Activated CD4-positive, alpha-beta T cell treated with anti-CD3 and anti-CD28 coated beads, Interleukin-2, amount 10 ng/mL, durations not matched to agents 24 days and 14 days (primary cell): Measurements from ENCODE around the gene WBP2. TPM values are rescaled to one million over a fixed set of nuclear protein-coding genes. Genes with fewer than 3 reads are reported as not detected.
A peak's percentile ranks its signal among the peaks of the same experiment; 100 is the strongest.
"Not testable (repeated sequence)": the region's sequence is repeated elsewhere in the genome, so short reads cannot be mapped to it uniquely, and the experiment has no call there.

Experiments
- DNase-seq: peaks from one replicate; pipeline ENCODE4 v3.0.0; 2022
- H3K27ac Mint-ChIP-seq: one replicate; pipeline ENCODE4 v1.8.0; 2022; ENCODE audit warnings: mild to moderate bottlenecking, mixed read lengths
- H3K27me3 Mint-ChIP-seq: one replicate; pipeline ENCODE4 v1.8.0; 2022; ENCODE audit warnings: mixed read lengths
- H3K36me3 Mint-ChIP-seq: one replicate; pipeline ENCODE4 v1.8.0; 2022; ENCODE audit warnings: low read depth, mild to moderate bottlenecking, mixed read lengths
- H3K4me1 Mint-ChIP-seq: one replicate; pipeline ENCODE4 v1.8.0; 2021; ENCODE audit warnings: mixed read lengths
- H3K4me3 Mint-ChIP-seq: one replicate; pipeline ENCODE4 v1.8.0; 2022; ENCODE audit warnings: mild to moderate bottlenecking, moderate library complexity, mixed read lengths
- H3K9me3 Mint-ChIP-seq: one replicate; pipeline ENCODE4 v1.8.0; 2021; ENCODE audit warnings: mixed read lengths
- intact Hi-C: fragments of 100-400 bp; cut with micrococcal nuclease; formaldehyde crosslinking; loops from one replicate; pipeline ENCODE4 v1.15.1; 2023
- total RNA-seq: library from RNA; stranded (reverse); gene quantifications from 2 replicates; pipeline ENCODE4 v1.2.3, GENCODE V29; 2022

WBP2 gene
- total RNA-seq, 1 donor from 2014 or later, result 70.0 TPM

DNA sequence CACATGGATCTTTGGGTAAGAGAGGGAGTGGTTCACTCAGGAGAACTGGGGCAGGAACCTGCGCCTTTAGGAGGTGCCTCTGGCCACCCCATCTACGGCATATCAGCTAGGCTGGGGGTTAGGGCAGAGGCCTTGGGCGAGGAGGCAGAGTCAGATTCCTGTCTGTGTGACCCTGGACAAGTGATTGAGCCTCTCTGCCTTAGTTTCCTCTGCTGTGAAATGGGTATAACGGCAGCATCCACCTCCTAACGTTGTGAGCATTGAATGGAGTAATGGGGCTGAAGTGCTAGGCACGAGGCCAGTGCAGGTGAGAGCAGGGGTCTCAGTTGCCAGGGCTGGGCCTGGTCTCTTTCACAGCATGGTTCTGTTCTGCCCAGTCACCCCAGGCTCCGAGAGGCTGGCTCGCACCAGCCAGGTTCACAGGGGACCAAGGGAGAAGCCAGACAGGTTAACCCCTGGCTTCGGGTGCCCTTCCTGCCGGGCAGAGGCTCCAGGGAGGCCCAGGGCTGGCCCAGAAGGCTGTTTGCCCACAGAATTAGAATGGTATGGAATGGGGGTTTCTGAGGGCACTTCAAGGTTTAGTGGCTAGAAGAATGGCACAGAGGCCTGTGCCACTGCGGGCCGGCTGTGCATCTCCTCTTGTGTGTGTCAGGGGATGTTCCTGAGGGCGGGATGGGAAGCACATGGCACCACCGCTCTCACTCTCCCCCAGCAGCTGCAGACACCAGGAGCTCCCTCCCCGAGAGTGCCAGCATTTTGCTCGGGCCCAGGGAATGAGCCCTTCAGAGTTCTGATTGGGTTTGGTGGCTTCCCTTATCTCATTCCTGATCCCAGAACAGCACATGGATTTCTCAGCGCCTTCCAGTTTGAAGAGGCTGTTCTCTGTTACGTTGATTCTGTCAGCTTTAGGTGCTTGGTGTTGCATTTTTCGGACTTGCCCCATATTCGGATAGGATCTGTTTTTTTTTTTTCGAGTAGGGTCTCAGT lies 34.7 kb downstream of the WBP2 start:
- intact Hi-C loops, result no loop called here
- H3K4me1 Mint-ChIP-seq, result peaks cover 8% of the 10 kb centered on the region
- no peaks in the 10 kb centered on the region for H3K27me3 Mint-ChIP-seq
- no peak for DNase-seq
- peaks cover 25% of the 10 kb centered on the region for H3K36me3 Mint-ChIP-seq
- H3K4me3 Mint-ChIP-seq, result no peak overlapping the region
- H3K27ac Mint-ChIP-seq, result no peak overlapping the region
- H3K9me3 Mint-ChIP-seq, result no peaks in the 10 kb centered on the region

- H3K9me3 Mint-ChIP-seq, result no peaks in the 10 kb centered on the region
- H3K27ac Mint-ChIP-seq, result no peak overlapping the region
- H3K36me3 Mint-ChIP-seq, result peaks cover 24% of the 10 kb centered on the region
- H3K4me1 Mint-ChIP-seq, result peaks cover 8% of the 10 kb centered on the region
- no peak overlapping the region for H3K4me3 Mint-ChIP-seq
- no peak for DNase-seq
- intact Hi-C loops, result no loop called here
- H3K27me3 Mint-ChIP-seq, result no peaks in the 10 kb centered on the region
These were observed 35.5 kb downstream of the WBP2 start for GRCh38 chr17:75819678-75820077.

GRCh38 chr17:75819116-75819515 lies 36.0 kb downstream of the WBP2 start:
- no peaks in the 10 kb centered on the region for H3K27me3 Mint-ChIP-seq
- H3K4me1 Mint-ChIP-seq, result peaks cover 8% of the 10 kb centered on the region
- no peak overlapping the region for H3K4me3 Mint-ChIP-seq
- DNase-seq, result peak; percentile 55
- no peaks in the 10 kb centered on the region for H3K9me3 Mint-ChIP-seq
- intact Hi-C loops, result no loop called here
- H3K36me3 Mint-ChIP-seq, result peaks cover 27% of the 10 kb centered on the region
- H3K27ac Mint-ChIP-seq, result no peak overlapping the region

- no peak for DNase-seq
- Mint-ChIP-seq H3K36me3 (peaks cover 27% of the 10 kb centered on the region), H3K4me1 (peaks cover 8% of the 10 kb centered on the region), H3K9me3 (no peaks in the 10 kb centered on the region), H3K27me3 (no peaks in the 10 kb centered on the region), H3K4me3 (no peak overlapping the region), H3K27ac (no peak overlapping the region)
- intact Hi-C loops, result no loop called here
These were observed 36.7 kb downstream of the WBP2 start for GRCh38 chr17:75818326-75818885.

DNA sequence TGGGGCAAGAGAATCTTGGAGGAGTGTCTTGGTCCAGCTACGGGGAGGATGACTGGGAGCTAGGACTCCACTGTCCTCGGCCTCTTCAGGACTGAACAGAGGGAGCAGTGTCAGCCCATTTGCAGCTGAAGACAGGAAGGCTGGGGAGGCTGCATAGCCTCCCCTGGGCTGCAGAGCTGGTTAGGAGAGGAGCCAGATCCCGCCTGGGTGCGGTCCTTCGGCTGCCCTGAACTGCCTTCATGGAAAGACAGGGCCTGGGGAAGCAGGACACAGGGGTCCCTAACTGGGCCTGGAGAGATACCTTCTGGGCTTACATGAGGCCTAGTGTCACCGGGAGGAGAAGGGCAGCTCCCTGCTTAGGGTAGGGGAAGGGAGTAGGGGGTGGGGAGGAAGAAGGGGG lies 37.6 kb downstream of the WBP2 start:
- Mint-ChIP-seq H3K27ac (no peak overlapping the region), H3K9me3 (no peaks in the 10 kb centered on the region), H3K4me3 (no peak overlapping the region), H3K36me3 (peaks cover 31% of the 10 kb centered on the region), H3K4me1 (peaks cover 8% of the 10 kb centered on the region), H3K27me3 (no peaks in the 10 kb centered on the region)
- no peak for DNase-seq
- intact Hi-C loops, result no loop called here

DNA sequence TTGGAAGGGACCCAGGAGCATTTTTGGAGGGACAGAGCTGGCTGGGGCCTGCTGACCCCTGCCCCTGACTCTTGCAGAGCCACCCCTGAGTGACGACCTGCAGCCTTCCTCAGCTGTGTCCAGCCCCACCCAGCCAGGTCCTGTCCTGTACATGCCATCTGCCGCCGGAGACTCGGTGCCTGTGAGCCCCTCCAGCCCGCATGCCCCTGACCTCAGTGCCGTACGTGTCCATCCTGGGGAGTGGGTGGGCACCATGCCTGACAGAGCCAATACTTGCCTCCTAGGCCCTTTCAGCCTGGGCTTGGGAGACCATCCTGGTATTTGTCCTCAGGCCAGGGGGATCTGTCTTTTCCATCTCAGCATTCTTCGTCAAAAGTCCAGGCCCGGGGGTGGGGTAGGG lies 38.4 kb downstream of the WBP2 start:
- Mint-ChIP-seq H3K9me3 (no peaks in the 10 kb centered on the region), H3K4me1 (peaks cover 3% of the 10 kb centered on the region), H3K36me3 (peaks cover 28% of the 10 kb centered on the region), H3K27me3 (no peaks in the 10 kb centered on the region), H3K4me3 (no peak overlapping the region), H3K27ac (no peak overlapping the region)
- DNase-seq, result no peak
- intact Hi-C loops, result no loop called here

DNA sequence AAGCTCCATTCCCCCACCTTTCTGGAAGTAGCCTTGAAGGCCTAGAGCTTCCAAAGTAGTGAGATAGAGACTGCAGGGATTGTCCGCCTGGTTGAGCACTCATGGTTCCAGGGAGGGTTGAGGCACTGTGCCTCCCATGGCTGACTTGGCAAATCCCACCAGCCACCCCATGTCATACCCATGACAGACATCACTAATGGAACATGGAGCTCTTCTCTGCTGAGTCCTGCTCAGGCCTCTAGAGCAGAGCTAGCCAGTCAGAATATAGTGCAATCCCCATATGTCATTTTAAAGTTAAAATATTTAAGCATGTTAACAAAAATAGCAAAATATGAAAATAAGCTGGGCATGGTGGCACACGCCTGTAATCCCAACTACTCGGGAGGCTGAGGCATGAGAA lies 39.7 kb downstream of the WBP2 start:
- H3K4me3 Mint-ChIP-seq, result no peak overlapping the region
- H3K4me1 Mint-ChIP-seq, result no peaks in the 10 kb centered on the region
- no peaks in the 10 kb centered on the region for H3K27me3 Mint-ChIP-seq
- H3K9me3 Mint-ChIP-seq, result no peaks in the 10 kb centered on the region
- no peak for DNase-seq
- H3K36me3 Mint-ChIP-seq, result peaks cover 21% of the 10 kb centered on the region
- H3K27ac Mint-ChIP-seq, result no peak overlapping the region
- intact Hi-C loops, result no loop called here

- Mint-ChIP-seq H3K4me3 (no peak overlapping the region), H3K27me3 (no peaks in the 10 kb centered on the region), H3K9me3 (no peaks in the 10 kb centered on the region), H3K27ac (no peak overlapping the region), H3K36me3 (peaks cover 21% of the 10 kb centered on the region), H3K4me1 (no peaks in the 10 kb centered on the region)
- no peak for DNase-seq
- intact Hi-C loops, result no loop called here
These were observed 40.2 kb downstream of the WBP2 start for GRCh38 chr17:75814900-75815373.

- intact Hi-C loops, result no loop called here
- Mint-ChIP-seq H3K36me3 (peaks cover 19% of the 10 kb centered on the region), H3K4me1 (peaks cover 1% of the 10 kb centered on the region), H3K9me3 (no peaks in the 10 kb centered on the region), H3K27ac (no peak overlapping the region), H3K27me3 (no peaks in the 10 kb centered on the region), H3K4me3 (no peak overlapping the region)
- no peak for DNase-seq
These were observed 41.1 kb downstream of the WBP2 start for GRCh38 chr17:75814021-75814395.

DNA sequence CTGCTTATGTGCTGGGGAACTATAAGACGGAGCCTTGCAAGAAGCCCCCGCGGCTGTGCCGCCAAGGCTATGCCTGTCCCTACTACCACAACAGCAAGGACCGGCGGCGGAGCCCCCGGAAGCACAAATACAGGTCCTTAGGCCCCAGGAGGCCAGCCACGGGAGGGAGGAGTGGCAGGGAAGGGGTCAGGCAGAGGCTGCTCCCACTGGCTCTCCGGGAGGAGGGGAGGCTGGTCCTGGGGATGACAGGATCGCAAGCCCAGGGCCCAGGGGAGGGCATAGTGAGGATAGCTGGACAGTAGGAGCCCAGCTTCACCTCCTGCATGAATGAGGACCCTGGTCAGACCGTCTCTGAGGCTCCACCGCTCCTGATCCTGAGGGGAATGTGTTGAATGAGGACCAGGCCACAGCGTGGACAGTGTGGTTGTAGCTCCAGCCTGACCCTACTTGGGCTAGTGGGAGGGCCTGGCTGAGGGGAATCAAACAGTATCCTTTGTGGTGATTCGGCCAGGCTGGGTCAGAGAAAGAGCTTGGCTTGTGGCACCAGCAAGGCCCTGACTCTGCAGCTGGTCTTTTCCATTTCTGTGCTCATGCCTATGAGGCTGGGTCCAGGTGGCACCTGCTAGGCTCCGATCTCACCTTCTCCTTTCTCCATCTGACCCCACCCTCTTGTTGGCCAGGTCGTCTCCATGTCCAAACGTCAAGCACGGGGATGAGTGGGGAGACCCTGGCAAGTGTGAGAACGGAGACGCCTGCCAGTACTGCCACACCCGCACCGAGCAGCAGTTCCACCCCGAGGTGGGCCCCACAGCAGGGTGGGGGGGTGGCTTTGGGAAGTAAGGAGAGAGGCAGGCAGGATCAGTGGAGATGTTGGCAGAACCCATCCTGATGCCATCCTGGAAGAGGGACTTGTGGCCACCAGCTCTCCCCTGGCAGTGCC lies 41.8 kb downstream of the WBP2 start:
- Mint-ChIP-seq H3K27me3 (no peaks in the 10 kb centered on the region), H3K4me3 (no peak overlapping the region), H3K36me3 (peaks cover 14% of the 10 kb centered on the region), H3K4me1 (peaks cover 5% of the 10 kb centered on the region), H3K27ac (no peak overlapping the region), H3K9me3 (no peaks in the 10 kb centered on the region)
- DNase-seq, result no peak
- intact Hi-C loops, result no loop called here

- H3K9me3 Mint-ChIP-seq, result no peaks in the 10 kb centered on the region
- H3K27me3 Mint-ChIP-seq, result no peaks in the 10 kb centered on the region
- peaks cover 5% of the 10 kb centered on the region for H3K4me1 Mint-ChIP-seq
- no peak overlapping the region for H3K27ac Mint-ChIP-seq
- no peak overlapping the region for H3K4me3 Mint-ChIP-seq
- no peak for DNase-seq
- intact Hi-C loops, result no loop called here
- peaks cover 11% of the 10 kb centered on the region for H3K36me3 Mint-ChIP-seq
These were observed 42.8 kb downstream of the WBP2 start for GRCh38 chr17:75812096-75813013.

DNA sequence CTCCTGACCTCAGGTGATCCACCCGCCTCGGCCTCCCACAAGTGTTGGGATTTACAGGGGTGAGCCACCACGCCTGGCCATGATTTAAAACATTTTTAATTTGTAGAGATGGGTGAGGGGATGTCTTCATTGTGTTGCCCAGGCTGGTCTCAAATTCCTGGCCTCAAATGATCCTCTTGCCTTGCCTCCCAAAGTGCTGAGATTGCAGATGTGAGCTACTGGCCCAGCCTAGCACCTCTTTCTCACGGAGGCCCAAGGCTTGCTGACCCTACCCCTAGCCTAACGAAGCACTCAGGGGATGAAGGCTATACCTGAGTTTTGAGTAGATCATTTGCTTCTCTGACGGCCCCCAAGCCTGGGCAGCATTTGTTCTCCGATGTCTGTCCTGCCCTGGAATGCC lies 44.0 kb downstream of the WBP2 start:
- Mint-ChIP-seq H3K4me3 (no peak overlapping the region), H3K27me3 (no peaks in the 10 kb centered on the region), H3K9me3 (no peaks in the 10 kb centered on the region), H3K4me1 (peaks cover 5% of the 10 kb centered on the region), H3K27ac (no peak overlapping the region), H3K36me3 (peaks cover 11% of the 10 kb centered on the region)
- no peak for DNase-seq
- intact Hi-C loops, result no loop called here

GRCh38 chr17:75810756-75811155 lies 44.4 kb downstream of the WBP2 start:
- H3K4me1 Mint-ChIP-seq, intact Hi-C loops, H3K4me3 Mint-ChIP-seq, H3K27me3 Mint-ChIP-seq, H3K9me3 Mint-ChIP-seq, DNase-seq, H3K27ac Mint-ChIP-seq: not testable (repeated sequence)
- peaks cover 11% of the 10 kb centered on the region for H3K36me3 Mint-ChIP-seq
